Neural cell (in vitro differentiated cells): ENCODE results near the gene TTC39C. TPM values are rescaled to one million over a fixed set of nuclear protein-coding genes. Genes with fewer than 3 reads are reported as not detected.

Experiments
- H2AFZ ChIP-seq: fragments of 200-600, 300-800 bp; sonication (generic), shearing (Covaris generic); 2 replicates; pipeline ENCODE4 v1.6.0; 2014; ENCODE audit warnings: low read depth, mild to moderate bottlenecking, antibody characterized with exemption, low read length, moderate library complexity
- H3F3A ChIP-seq: fragments of 200-600 bp; shearing (Covaris generic); 2 replicates; pipeline ENCODE4 v1.6.1; 2016; ENCODE audit warnings: mild to moderate bottlenecking, moderate library complexity, mixed read lengths, antibody characterized with exemption, low read length; ENCODE audit not compliant: insufficient read depth, poor library complexity, severe bottlenecking
- H3K27ac ChIP-seq: fragments of 200-600, 300-800 bp; sonication (generic), shearing (Covaris generic); 2 replicates; pipeline ENCODE4 v1.5.1; 2014; ENCODE audit warnings: mild to moderate bottlenecking, low read length, moderate library complexity
- H3K27me3 ChIP-seq: fragments of 300-800, 200-600 bp; sonication (generic), shearing (Covaris generic); 2 replicates; pipeline ENCODE4 v1.6.0; 2014; ENCODE audit warnings: mild to moderate bottlenecking, low read depth, low read length, moderate library complexity; ENCODE audit not compliant: insufficient read depth
- H3K36me3 ChIP-seq: fragments of 300-800, 200-600 bp; sonication (generic), shearing (Covaris generic); 2 replicates; pipeline ENCODE4 v1.5.1; 2014; ENCODE audit warnings: mild to moderate bottlenecking, antibody characterized with exemption, low read length, moderate library complexity; ENCODE audit not compliant: insufficient read depth
- H3K4me2 ChIP-seq: fragments of 300-800, 200-600 bp; sonication (generic), shearing (Covaris generic); 2 replicates; pipeline ENCODE4 v1.6.0; 2014; ENCODE audit warnings: mild to moderate bottlenecking, low read length
- H3K4me3 ChIP-seq: fragments of 300-800, 200-600 bp; sonication (generic), shearing (Covaris generic); 2 replicates; pipeline ENCODE4 v1.5.1; 2014; ENCODE audit warnings: mild to moderate bottlenecking, low read length, moderate library complexity
- H3K79me2 ChIP-seq: fragments of 200-600 bp; shearing (Covaris generic); replicated peaks from 2 replicates; pipeline ENCODE4 v1.6.0; 2014; ENCODE audit warnings: mild to moderate bottlenecking, low read length, moderate library complexity; ENCODE audit not compliant: insufficient read depth
- H3K9ac ChIP-seq: fragments of 300-800, 200-600 bp; sonication (generic), shearing (Covaris generic); 2 replicates; pipeline ENCODE4 v1.6.1; 2016; ENCODE audit warnings: mild to moderate bottlenecking, low read length, mixed read lengths
- H3K9me2 ChIP-seq: fragments of 200-600 bp; shearing (Covaris generic); 2 replicates; pipeline ENCODE4 v1.6.1; 2016; ENCODE audit warnings: mild to moderate bottlenecking, low read length, mixed read lengths; ENCODE audit not compliant: insufficient read depth
- H3K9me3 ChIP-seq: fragments of 200-600, 300-800 bp; sonication (generic), shearing (Covaris generic); 2 replicates; pipeline ENCODE4 v1.6.1; 2016; ENCODE audit warnings: mild to moderate bottlenecking, mixed run types, low read length, moderate library complexity, mixed read lengths
- H4K20me1 ChIP-seq: fragments of 200-600 bp; shearing (Covaris generic); 2 replicates; pipeline ENCODE4 v1.6.1; 2016; ENCODE audit warnings: mild to moderate bottlenecking, mixed run types; ENCODE audit not compliant: insufficient read depth
- EP300 ChIP-seq: fragments of 450-650 bp; conservative IDR thresholded peaks from 2 replicates; pipeline ENCODE4 v1.6.1; 2014; ENCODE audit warnings: antibody characterized with exemption, mild to moderate bottlenecking, moderate library complexity; ENCODE audit not compliant: poor library complexity, severe bottlenecking
- EZH2 ChIP-seq: fragments of 200-600, 300-800 bp; shearing (Covaris generic), sonication (generic); IDR thresholded peaks from 2 replicates; pipeline ENCODE4 v1.6.1; 2014; ENCODE audit warnings: antibody characterized with exemption, low read length, borderline replicate concordance, mild to moderate bottlenecking; ENCODE audit not compliant: insufficient read depth, poor library complexity, severe bottlenecking
- MXI1 ChIP-seq: fragments of 450-650 bp; conservative IDR thresholded peaks from 2 replicates; pipeline ENCODE4 v1.6.1; 2014; ENCODE audit warnings: antibody characterized with exemption, mild to moderate bottlenecking; ENCODE audit not compliant: poor library complexity, severe bottlenecking
- POLR2AphosphoS5 ChIP-seq: IDR thresholded peaks from 2 replicates; pipeline ENCODE4 v1.6.1; 2012
- RAD21 ChIP-seq: fragments of 450-650 bp; conservative IDR thresholded peaks from 2 replicates; pipeline ENCODE4 v1.6.1; 2014; ENCODE audit warnings: antibody characterized with exemption, mild to moderate bottlenecking, moderate library complexity
- SMC3 ChIP-seq: fragments of 450-650 bp; conservative IDR thresholded peaks from 2 replicates; pipeline ENCODE4 v1.6.1; 2014; ENCODE audit warnings: antibody characterized with exemption, mild to moderate bottlenecking, moderate library complexity; ENCODE audit not compliant: poor library complexity
- TAF1 ChIP-seq: IDR thresholded peaks from 2 replicates; pipeline ENCODE4 v1.6.1; 2012; ENCODE audit warnings: low read depth
- polyA plus RNA-seq: library from polyadenylated mRNA; depleted of rRNA; stranded (reverse); fragments of >200 nt; gene quantifications from 2 replicates; pipeline ENCODE4 v1.2.3, GENCODE V29; 2014
- TF ChIP-seq, protein P1 (sequence below): IDR thresholded peaks from 2 replicates; pipeline ENCODE4 v1.6.1; 2012; ENCODE audit warnings: borderline replicate concordance
- TF ChIP-seq, protein P2 (sequence below): fragments of 450-650 bp; IDR thresholded peaks from 2 replicates; pipeline ENCODE4 v1.5.1; 2014; ENCODE audit warnings: antibody characterized with exemption, mild to moderate bottlenecking, moderate library complexity; ENCODE audit not compliant: poor library complexity, severe bottlenecking

Gene TTC39C
- polyA plus RNA-seq, 1 donor from 2014 or later, result 19.9 TPM

DNA sequence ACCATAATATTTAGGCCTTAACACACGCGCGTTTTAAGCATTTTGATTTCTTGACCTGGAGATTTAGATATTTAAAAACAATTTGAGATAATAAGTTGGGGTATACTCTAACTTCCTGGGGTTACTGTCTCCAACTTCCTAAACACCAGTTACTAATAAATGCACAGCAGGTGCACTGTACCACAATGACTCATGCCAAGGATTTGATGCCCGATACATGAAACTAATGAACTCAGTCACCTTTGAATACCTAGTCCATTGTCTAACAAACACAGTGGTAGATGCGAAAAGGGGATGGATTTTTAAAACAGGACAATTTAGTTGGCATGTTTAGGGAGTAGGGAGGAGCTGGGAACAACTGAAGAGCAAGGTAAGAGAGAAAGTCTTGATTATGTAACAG lies 145.5 kb downstream of the TTC39C start:
- no peaks in the 10 kb centered on the region for H4K20me1 ChIP-seq
- no peak overlapping the region for H3K9ac ChIP-seq
- no peaks in the 10 kb centered on the region for H3F3A ChIP-seq
- H3K9me2 ChIP-seq, result no peaks in the 10 kb centered on the region
- H3K79me2 ChIP-seq, result no peaks in the 10 kb centered on the region
- H3K4me2 ChIP-seq, result no peak overlapping the region
- H3K27ac ChIP-seq, result no peak overlapping the region
- no peaks in the 10 kb centered on the region for H3K9me3 ChIP-seq
- H2AFZ ChIP-seq, result no peak overlapping the region
- no peaks in the 10 kb centered on the region for H3K36me3 ChIP-seq
- no peak overlapping the region for H3K4me3 ChIP-seq
- TF ChIP-seq POLR2AphosphoS5, result no peak
- TF ChIP-seq, protein P1, sequence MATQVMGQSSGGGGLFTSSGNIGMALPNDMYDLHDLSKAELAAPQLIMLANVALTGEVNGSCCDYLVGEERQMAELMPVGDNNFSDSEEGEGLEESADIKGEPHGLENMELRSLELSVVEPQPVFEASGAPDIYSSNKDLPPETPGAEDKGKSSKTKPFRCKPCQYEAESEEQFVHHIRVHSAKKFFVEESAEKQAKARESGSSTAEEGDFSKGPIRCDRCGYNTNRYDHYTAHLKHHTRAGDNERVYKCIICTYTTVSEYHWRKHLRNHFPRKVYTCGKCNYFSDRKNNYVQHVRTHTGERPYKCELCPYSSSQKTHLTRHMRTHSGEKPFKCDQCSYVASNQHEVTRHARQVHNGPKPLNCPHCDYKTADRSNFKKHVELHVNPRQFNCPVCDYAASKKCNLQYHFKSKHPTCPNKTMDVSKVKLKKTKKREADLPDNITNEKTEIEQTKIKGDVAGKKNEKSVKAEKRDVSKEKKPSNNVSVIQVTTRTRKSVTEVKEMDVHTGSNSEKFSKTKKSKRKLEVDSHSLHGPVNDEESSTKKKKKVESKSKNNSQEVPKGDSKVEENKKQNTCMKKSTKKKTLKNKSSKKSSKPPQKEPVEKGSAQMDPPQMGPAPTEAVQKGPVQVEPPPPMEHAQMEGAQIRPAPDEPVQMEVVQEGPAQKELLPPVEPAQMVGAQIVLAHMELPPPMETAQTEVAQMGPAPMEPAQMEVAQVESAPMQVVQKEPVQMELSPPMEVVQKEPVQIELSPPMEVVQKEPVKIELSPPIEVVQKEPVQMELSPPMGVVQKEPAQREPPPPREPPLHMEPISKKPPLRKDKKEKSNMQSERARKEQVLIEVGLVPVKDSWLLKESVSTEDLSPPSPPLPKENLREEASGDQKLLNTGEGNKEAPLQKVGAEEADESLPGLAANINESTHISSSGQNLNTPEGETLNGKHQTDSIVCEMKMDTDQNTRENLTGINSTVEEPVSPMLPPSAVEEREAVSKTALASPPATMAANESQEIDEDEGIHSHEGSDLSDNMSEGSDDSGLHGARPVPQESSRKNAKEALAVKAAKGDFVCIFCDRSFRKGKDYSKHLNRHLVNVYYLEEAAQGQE, result no peak
- no peak for TF ChIP-seq SMC3
- no peak for TF ChIP-seq RAD21
- no peak for TF ChIP-seq EZH2
- H3K27me3 ChIP-seq, result no peaks in the 10 kb centered on the region

DNA sequence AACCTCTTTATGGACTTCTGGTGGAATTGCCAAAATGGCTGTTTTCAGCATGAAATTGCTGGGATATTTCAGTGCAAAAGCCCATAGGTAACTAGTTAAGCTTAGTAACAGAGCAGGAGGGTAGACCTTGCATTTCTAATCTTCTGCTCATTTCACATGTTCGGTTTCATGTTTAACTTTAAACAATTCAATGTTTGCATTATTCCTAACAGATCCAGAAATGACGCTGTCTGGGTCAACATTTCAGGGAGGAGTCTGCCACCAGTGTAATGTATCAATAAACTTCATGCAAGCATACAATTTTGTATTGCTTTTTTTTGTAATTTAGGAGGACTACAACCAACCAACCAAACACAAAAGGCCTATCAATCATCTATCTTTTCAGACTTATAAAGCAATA lies 146.8 kb downstream of the TTC39C start:
- Histone ChIP-seq H3F3A (no peaks in the 10 kb centered on the region), H3K4me3 (no peak overlapping the region), H3K27ac (no peak overlapping the region), H2AFZ (no peak overlapping the region), H3K27me3 (no peaks in the 10 kb centered on the region), H3K4me2 (no peak overlapping the region), H3K79me2 (no peaks in the 10 kb centered on the region), H3K9ac (no peak overlapping the region), H4K20me1 (no peaks in the 10 kb centered on the region), H3K9me3 (no peaks in the 10 kb centered on the region), H3K9me2 (no peaks in the 10 kb centered on the region), H3K36me3 (no peaks in the 10 kb centered on the region)
- TF ChIP-seq TAF1, result no peak
- TF ChIP-seq, protein P1, result no peak

DNA sequence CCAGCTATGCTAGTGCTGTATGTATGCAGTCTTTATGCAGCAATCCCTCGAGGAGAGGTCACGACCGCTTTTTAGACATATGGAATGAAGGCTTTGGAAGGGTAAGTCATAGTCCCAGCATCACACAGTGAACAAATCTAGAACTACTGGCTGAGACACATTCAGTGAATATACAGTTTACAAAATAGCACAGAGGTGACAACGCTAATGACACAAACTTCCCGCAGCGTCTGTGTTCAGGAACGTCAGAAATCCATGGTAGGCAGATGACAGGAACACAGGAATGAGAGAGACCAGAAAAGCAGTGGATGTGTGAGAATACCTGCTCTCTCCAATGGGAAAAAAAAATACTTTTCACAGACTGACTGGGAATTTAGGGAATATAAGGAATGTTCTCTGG lies 153.9 kb downstream of the TTC39C start:
- Histone ChIP-seq H3K4me2 (no peak overlapping the region), H3K27me3 (no peaks in the 10 kb centered on the region), H4K20me1 (no peaks in the 10 kb centered on the region), H3F3A (no peaks in the 10 kb centered on the region), H3K4me3 (no peak overlapping the region), H3K9me2 (no peaks in the 10 kb centered on the region), H3K79me2 (no peaks in the 10 kb centered on the region), H3K9ac (no peak overlapping the region), H2AFZ (no peak overlapping the region), H3K9me3 (no peaks in the 10 kb centered on the region), H3K27ac (no peak overlapping the region), H3K36me3 (no peaks in the 10 kb centered on the region)
- TF ChIP-seq EZH2, result no peak
- no peak for TF ChIP-seq EP300
- no peak for TF ChIP-seq TAF1
- TF ChIP-seq, protein P2, sequence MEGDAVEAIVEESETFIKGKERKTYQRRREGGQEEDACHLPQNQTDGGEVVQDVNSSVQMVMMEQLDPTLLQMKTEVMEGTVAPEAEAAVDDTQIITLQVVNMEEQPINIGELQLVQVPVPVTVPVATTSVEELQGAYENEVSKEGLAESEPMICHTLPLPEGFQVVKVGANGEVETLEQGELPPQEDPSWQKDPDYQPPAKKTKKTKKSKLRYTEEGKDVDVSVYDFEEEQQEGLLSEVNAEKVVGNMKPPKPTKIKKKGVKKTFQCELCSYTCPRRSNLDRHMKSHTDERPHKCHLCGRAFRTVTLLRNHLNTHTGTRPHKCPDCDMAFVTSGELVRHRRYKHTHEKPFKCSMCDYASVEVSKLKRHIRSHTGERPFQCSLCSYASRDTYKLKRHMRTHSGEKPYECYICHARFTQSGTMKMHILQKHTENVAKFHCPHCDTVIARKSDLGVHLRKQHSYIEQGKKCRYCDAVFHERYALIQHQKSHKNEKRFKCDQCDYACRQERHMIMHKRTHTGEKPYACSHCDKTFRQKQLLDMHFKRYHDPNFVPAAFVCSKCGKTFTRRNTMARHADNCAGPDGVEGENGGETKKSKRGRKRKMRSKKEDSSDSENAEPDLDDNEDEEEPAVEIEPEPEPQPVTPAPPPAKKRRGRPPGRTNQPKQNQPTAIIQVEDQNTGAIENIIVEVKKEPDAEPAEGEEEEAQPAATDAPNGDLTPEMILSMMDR, result no peak
- TF ChIP-seq MXI1, result no peak
- no peak for TF ChIP-seq POLR2AphosphoS5
- TF ChIP-seq, protein P1, result no peak
- TF ChIP-seq RAD21, result no peak
- TF ChIP-seq SMC3, result no peak
